Dermis blood vessel endothelial cell (primary cell): ENCODE results near the gene FHDC1. TPM values are rescaled to one million over a fixed set of nuclear protein-coding genes. Genes with fewer than 3 reads are reported as not detected.

Experiments
- DNase-seq: peaks from one replicate; pipeline ENCODE4 v3.0.0; 2010
- total RNA-seq: library from RNA; depleted of rRNA; stranded (reverse); fragments of >200 nt; gene quantifications from 2 replicates; pipeline ENCODE4 v1.2.3, GENCODE V29; 2014

The FHDC1 gene
- total RNA-seq, 1 donor from 2014 or later, result 0.68 TPM

GRCh38 chr4:153013202-153013977 is 77.3 kb downstream of the FHDC1 start:
- no peak for DNase-seq

- DNase-seq, result no peak
Observed at GRCh38 chr4:153014460-153014859, 78.3 kb downstream of the FHDC1 start.

- DNase-seq, result no peak
Observed at GRCh38 chr4:153016592-153016991, 80.5 kb downstream of the FHDC1 start.

GRCh38 chr4:153018031-153018430 is 81.9 kb downstream of the FHDC1 start:
- no peak for DNase-seq

- DNase-seq, result no peak
Observed at GRCh38 chr4:153018684-153019083, 82.6 kb downstream of the FHDC1 start.

DNA sequence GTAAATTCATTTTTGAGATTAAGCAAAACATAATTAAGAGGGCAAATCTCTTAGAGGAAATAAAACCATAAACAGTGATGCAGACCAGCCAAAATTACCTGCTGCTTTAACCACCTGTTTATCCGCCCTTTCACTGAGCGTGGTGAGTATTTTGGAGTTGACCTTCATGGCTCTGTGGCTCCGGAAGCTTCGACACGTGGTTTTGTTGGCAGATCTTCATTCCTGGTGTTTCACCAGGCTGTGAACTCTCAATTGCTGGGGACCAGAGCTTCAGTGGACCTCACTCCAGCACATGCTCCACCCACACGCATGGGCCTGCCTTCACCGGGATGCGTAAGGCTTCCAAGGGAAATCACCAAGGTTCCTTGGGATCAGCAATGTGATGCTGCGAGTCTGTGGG is 83.8 kb downstream of the FHDC1 start:
- DNase-seq, result no peak

DNA sequence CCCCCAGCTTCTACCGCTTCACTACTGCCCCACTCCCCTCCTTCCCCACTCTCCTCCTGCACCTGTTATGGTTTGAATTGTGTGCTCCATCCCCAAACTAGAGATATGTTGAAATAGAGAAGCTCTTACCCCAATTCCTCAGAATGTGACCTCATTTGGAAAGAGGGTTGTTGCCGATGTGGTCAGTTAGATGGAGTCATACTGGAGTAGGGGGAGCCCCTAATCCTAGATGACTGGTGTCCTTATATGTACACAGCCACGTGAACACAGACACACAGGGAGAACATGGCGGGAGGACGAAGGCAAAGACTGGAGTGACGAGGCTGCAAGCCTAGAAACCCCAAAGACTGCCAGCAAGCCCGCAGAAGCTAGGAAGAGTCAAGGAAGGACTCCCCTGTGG is 84.3 kb downstream of the FHDC1 start:
- DNase-seq, result no peak

GRCh38 chr4:153021276-153021675 is 85.2 kb downstream of the FHDC1 start:
- DNase-seq, result no peak

- DNase-seq, result no peak
Observed at GRCh38 chr4:153022241-153022715, 86.2 kb downstream of the FHDC1 start.

- no peak for DNase-seq
Observed at GRCh38 chr4:153023139-153023538, 87.0 kb downstream of the FHDC1 start.

DNA sequence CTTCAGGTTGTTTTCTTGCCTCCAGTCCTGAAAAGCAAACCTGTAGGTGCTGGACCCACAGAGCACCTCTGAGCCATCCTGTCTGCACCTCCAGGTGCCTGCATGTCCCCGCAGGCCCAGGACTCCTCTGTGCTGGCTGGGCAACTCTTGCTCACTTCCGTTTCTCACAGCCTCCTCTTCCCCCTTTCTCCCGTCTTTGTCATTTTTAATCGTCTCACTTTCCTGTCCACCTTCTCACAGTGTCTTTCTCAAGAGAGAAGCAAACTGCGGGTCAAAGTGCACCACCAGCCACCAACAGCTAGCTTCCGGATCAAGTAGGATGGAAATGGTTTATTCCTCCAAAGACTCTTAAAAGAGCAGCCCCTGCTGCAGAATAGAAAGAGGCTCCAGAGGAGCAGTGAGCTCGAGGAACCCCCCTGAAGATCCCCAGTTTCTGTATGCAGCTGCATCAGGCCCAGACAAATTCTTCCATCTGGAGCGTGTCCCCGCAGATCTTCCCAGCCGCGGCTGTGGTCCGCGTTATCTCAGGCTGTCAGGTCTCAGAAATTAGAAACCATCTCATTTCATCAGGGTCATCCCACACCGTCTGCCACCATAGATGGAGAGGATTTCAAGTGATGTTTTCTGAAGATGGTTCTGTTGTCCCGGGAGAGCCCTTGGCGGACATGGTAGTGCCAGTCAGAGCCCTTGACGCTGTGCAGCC is 87.7 kb downstream of the FHDC1 start:
- no peak for DNase-seq

DNA sequence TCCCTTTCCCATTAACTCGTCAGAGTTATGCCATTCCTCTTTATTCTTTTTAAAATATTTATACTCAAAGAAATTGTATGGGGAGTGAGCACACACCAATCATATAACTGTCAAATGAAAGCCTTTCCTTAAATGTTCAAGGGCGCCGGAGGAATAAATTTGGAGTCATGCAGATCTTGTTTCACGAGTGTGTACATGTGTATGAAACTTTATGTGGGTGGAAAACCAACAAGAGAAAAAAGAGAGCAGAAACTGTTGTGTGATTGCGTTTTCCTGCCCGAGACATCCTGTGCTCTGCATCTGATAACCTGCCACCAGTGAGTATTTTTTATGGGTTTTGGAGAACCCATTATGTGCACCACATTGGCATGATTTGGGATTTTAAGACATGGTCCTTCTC is 88.3 kb downstream of the FHDC1 start:
- DNase-seq, result no peak

GRCh38 chr4:153025406-153025805 is 89.3 kb downstream of the FHDC1 start:
- no peak for DNase-seq

DNA sequence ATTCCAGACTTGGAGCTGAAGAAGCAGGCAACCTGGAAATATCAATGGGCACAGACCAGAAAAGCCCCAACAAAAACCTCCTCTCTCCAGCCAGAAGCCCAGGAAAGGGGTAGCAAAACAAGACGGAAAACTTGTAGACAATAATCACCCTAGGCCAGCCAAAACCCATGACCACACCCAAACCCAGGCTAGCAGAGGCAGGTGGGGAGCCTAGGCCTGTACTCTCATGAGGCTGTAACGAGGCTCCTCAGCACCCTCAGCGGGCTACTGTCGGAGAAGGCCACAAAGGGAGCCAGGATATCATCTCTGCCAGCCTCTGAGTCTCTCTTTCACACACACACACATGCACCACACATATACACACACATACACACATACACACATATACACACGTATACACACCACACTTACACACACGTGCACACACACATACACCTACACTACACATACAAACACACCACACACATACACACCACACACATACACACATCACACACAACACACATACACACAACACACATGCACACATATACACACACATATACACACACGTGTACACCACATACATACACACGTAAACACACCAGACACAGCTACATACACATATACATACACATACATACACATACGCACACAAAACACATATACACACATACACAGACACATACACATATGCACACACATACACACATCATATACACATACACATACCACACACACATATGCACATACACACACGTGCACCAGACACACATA is 90.6 kb downstream of the FHDC1 start:
- DNase-seq, result no peak

DNA sequence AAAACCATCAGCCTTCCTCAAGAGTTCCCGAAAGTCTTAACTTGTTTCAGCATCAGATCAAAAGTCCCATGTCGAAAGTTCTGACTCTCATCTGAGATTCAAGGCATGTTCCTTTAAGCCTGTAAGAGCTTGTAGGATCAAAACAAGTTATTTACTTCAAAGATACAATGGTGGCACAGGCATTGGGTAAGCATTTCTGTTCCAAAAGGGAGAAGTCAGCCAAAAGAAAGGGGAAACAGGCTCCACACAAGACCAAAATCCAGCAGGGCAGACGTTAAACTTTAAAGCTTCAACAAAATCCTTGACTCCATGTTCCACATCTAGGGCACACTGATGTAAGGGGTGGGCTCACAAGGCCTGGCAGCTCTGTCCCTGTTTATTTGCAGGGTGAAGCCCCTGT is 91.7 kb downstream of the FHDC1 start:
- no peak for DNase-seq

- no peak for DNase-seq
Observed at GRCh38 chr4:153028535-153028934, 92.4 kb downstream of the FHDC1 start.

Other genes starting within 250 kb of the FHDC1 start
- 0.05 and 0.17 TPM in 2 replicates for gene TIGD4, start 156.6 kb upstream of the FHDC1 start, total RNA-seq
- 34.4 and 34.5 TPM in 2 replicates for gene ARFIP1, start 156.4 kb upstream of the FHDC1 start, total RNA-seq